HG03095 (cell line): ENCODE measurements around the gene SSPN.
A peak's percentile ranks its signal among the peaks of the same experiment; 100 is the strongest.

Experiments used
- ATAC-seq: cut with Tn5 transposase; IDR thresholded peaks from one replicate; pipeline ENCODE4 v1.9.1; 2021; ENCODE audit warnings: moderate library complexity; ENCODE audit not compliant: unreplicated experiment

SSPN gene

GRCh38 chr12:26255893-26256645 is 60.7 kb downstream of the SSPN start:
- ATAC-seq, result no peak

- ATAC-seq, result no peak
Measured at GRCh38 chr12:26264215-26264838, 69.0 kb downstream of the SSPN start.

- no peak for ATAC-seq
Measured at GRCh38 chr12:26265606-26266005, 70.2 kb downstream of the SSPN start.

DNA sequence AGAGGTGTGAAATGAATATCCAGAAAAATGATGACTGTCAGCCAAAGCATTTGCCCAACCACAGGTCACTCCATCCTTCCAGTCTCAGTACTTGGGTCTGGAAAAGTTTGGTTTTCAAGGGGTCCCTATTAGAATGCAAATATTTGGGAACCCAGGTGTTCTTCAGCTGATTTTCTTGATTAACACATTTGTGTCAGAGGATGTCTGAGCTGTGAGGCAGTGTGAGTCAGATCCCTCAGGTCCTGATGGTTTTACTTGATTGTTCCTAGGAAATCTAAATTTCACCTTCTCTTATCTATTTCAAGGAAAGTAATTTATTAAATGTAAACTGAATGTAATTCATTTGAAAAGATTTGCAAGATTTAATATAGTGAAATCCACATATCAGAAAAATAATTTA is 71.5 kb downstream of the SSPN start:
- no peak for ATAC-seq

- ATAC-seq, result no peak
Measured at GRCh38 chr12:26268841-26269561, 73.6 kb downstream of the SSPN start.

DNA sequence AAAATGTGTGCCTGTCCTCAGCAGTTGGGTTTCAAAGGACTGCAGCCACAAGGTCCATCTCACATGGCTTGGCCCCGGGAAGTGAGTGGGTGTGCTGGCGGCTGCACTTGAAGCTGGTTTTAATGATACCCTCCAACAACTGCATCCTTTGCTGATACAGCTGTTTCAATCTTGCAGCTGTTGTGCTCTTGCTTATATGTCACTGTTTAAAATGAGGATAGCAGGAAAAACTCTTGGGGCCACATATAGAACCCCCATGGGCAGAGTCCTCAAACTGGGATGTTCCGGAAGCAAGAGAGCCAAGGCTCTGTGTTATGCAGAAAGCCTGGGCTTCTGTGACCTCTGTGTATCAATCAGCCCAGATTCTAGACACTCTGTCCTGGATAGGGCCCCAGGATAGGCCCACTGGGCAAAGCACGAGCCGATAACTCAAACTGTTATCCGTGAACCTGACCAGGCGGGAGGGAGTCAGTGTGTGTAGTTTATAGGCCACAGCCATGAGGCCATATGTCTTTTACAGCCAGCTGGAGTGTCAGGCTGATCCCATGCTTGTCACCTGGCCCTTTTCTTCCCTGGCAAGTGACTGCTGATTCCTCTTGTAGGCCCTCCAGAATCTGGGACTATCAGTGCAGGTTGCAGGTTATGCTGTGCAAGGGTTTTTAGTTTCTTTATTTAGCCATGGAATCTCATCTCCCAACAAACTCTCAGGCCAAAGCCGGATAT is 74.3 kb downstream of the SSPN start:
- ATAC-seq, result no peak

- no peak for ATAC-seq
Measured at GRCh38 chr12:26271024-26271423, 75.7 kb downstream of the SSPN start.

- no peak for ATAC-seq
Measured at GRCh38 chr12:26271889-26272492, 76.6 kb downstream of the SSPN start.

- ATAC-seq, result no peak
Measured at GRCh38 chr12:26272851-26273250, 77.5 kb downstream of the SSPN start.

GRCh38 chr12:26273811-26274210 is 78.4 kb downstream of the SSPN start:
- no peak for ATAC-seq

- ATAC-seq, result peak; percentile 97
Measured at GRCh38 chr12:26274441-26275312, 79.3 kb downstream of the SSPN start.

DNA sequence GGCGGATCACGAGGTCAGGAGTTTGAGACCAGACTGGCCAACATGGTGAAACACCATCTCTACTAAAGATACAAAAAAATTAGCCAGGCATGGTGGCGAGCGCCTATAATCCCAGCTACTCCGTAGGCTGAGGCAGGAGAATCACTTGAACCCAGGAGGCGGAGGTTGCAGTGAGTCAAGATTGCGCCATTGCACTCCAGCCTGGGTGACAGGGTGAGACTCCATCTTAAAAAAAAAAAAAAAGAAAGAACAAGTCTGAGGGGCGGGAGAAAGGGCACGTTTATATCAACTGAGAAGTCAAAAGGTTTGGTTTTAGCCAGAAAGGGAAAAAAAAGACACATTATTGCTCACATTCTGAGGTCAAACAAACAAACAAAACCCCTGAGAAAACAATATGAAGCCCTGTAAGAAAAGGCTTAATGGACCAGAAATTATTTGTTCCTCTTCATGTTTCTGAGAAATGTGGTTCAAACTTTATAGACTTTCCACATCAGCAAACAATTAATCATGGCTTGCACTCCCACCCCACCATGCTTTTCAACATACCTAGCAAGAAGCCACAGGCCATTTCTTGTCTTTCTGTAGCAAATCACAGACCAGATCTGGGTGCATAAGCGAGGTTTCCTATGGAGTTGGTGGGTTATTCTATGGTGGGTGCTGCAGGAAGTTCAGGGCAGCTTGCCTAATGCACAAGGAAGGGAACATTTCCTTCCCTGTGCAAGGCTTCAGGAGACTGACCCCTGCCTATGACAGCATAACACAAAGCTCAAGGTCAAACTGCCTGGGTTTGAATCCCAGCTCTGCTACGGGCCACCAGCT is 80.1 kb downstream of the SSPN start:
- no peak for ATAC-seq

GRCh38 chr12:26276709-26277108 is 81.3 kb downstream of the SSPN start:
- no peak for ATAC-seq

DNA sequence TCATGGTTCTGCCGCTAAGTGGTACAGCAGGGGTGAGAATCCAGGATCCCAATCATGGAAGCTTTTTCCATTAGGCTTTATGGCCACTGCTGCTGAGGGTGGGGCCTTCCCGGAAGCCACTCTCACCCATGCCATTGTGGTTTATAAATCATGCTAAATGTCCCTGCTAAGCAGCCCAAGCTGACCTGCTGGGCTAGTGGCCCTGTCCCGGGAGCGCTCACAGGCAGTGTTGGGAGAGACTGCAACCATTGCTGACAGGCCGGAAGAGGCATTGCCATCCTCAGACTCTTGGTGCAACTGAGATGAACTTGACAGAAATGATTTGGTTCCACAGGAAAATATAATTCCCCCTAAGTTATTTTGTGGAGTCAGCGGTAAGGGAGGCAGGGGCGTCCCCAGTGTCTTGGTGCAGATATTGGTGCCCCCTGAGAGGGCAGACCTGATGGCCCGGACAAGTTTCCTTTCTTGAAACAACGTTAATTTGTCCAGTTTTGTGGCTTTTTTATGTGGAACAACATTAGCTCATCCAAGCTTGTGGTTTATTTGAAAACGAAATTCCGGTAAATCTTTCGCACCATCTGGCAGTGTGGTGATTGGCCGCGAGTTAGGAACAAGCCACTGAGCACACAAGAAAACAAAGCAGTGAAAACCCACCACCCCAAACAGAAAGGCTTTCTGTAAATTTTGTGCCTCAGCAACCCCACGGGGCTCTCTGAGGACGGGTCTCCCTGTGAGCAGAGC is 82.3 kb downstream of the SSPN start:
- ATAC-seq, result no peak

DNA sequence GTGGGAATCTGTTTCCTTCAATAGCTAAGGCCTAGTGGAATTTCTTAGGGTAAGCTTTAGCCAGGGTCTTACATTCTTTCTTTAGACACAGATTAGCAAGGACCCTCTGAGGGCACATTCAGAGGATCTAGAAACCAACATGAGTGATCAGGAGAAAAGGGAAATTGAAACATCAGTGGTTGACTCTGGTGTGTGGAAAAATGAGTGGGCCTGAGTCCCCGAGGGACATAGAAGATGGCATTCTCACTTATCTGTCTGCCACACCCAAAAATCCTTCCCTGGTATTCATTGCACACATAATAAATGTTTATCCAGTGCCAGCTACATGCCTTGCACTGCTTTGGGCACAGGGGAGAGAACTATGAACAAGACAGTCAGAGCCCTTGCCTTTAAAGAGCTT is 82.9 kb downstream of the SSPN start:
- no peak for ATAC-seq

DNA sequence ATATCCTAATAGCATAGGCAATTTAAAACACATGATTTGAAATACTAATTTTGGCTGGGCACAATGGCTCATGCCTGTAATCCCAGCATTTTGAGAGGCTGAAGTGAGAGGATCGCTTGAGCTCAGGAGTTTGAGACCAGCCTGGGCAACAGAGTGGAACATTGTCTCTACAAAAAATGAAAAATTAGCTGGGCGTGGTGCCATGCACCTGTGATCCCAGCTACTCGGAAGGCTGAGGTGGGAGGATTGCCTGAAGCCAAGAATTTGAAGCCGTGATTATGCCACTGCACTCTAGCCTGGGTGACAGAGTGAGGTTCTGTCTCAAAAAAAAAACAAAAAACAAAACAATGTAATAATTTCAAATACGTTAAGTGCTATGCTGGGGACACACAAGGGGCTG is 83.3 kb downstream of the SSPN start:
- no peak for ATAC-seq

DNA sequence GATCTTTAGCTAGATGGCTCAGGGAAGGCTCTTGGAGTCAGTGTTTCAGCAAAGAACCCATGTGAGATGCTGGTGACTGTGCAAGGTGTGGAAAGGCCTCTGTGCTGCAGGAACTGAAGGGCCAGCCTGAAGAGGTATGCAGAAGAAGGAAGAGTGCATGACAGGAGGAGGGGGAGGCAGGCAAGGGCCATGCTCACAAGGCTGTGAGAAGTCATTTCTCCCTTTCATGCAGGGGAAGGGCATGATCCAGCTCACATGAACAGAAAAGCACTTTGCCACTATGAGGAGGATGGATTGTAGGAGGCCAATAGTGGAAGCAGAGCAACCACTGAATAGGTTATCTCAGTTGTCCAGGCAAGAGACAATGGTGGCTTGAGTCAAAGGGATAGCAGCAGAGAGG is 83.7 kb downstream of the SSPN start:
- ATAC-seq, result no peak

DNA sequence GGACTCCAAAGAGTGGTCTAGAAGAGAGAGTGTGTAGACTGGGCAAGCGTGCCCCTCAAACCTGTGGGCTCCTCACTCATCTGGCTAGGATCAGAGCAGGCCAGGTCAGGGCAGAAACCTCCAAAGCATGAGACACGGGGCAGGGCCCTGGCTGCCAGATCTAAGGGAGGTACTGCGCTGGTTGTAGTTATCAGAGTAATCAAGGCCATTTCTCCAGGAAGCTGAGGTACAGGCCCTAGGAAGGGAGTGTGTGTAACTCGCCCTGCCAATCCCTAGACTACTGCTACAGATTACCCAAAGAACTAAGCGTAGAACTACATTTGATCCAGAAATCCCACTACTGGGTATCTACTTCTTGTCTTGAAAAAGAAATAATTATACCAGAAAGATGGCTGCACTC is 84.5 kb downstream of the SSPN start:
- no peak for ATAC-seq

- ATAC-seq, result no peak
Measured at GRCh38 chr12:26280869-26281268, 85.5 kb downstream of the SSPN start.
